KBM-7 (cell line): ENCODE data around the gene S100P.
"Not testable (repeated sequence)": the region's sequence is repeated elsewhere in the genome, so short reads cannot be mapped to it uniquely, and the experiment has no call there.

Experiments
- DNase-seq: peaks from one replicate; pipeline ENCODE4 v3.0.0-alpha.2; 2015
- in situ Hi-C: fragments of 300-500 bp; cut with MboI; formaldehyde crosslinking; loops from 2 replicates; pipeline ENCODE4 v1.14.3; 2020; ENCODE audit warnings: low sequenced_read_pairs, low pct_unique_long_range_greater_than_20kb, mixed read lengths

The S100P gene

GRCh38 chr4:6718932-6719610, 25.4 kb downstream of the S100P start:
- in situ Hi-C loops, result no loop called here
- DNase-seq, result no peak

DNA sequence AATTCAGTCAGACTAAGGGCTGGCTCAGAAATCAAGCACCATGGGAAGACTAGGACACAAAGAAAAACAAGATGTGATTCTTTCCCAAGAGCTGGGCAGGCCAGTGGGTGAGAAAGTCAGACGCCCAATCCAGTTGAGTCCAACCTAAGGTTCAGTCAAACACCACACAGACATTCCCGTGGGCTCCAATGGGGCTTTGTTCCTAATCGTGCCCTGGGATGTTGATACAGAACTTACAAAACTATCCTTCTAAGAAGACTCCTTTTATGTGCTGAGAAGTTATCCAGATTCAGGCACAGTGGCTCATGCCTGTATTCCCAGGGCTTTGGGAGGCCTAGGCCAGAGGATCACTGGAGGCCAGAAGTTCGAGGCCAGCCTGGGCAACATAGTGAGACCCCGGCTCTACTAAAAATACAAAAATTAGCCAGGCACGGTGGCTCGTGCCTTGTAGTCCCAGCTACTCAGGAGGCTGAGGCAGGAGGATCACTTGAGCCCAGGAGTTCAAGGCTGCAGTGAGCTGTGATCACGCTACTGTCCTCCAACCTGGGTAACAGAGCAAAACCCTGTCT, 26.0 kb downstream of the S100P start:
- in situ Hi-C loops, result no loop called here

GRCh38 chr4:6720202-6720699, 26.6 kb downstream of the S100P start:
- in situ Hi-C loops, result no loop called here
- DNase-seq, result peak; percentile 80

More for the DNA sequence above, 26.0 kb downstream of the S100P start:
- DNase-seq, result no peak

DNA sequence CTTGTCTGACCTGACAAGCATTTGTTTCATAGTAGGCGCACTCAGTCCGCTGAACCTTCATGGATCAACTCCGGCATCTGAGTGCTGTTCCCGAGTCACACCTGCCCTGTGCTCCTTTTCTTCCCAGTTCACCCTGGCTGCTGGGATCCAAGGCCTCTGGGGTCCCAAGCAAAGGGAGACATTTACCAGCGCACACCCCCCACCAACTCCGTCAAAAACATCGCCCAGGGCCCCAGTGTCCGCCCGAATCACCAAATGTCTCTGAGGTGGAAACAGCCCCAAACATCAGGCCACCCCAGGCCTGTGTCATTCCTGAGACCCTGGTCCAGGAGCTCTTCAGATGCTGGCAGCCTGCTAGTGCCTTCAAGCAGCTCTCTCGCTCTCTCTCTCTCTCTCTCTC, 27.4 kb downstream of the S100P start:
- in situ Hi-C loops, result no loop called here
- DNase-seq, result no peak

DNA sequence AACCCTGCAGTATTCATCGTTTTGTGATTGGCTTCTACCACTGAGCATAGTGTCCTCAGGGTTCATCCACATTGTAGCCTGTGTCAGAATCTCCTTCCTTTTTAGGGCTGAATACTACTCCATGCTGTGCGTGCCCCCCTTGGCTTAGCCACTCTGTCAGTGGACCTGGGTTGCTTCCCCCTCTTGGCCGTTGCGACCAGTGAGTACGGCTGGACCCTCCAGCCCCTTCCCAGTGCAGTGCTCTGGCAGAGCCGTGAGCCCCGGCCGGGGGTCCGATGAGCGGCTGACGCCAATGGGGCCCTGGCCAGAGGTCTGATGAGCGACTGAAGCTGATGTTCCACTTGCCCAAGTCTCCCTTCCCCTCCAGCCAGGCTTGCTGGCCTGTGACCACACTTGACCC, 29.2 kb downstream of the S100P start:
- in situ Hi-C loops, result no loop called here
- DNase-seq, result no peak

DNA sequence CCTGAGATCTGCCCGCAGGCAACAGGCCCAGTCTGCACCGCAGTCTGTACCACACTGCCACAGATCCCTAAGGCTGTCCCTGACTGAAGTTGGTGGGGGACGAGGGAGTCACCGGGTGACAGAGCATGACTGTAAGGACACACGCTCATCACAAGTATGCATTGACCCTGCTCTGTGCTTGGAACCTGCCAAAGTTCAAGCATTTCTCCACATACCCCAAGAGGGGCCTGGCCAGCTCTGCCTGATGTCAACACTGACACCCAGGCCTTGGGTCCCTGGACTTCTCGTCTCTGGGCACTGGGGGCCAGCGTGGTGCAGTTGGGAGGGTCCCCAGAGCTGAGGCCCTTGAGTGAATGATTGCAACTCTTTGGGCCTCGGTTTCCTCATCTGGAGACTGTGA, 30.2 kb downstream of the S100P start:
- in situ Hi-C loops, result no loop called here
- DNase-seq, result no peak

DNA sequence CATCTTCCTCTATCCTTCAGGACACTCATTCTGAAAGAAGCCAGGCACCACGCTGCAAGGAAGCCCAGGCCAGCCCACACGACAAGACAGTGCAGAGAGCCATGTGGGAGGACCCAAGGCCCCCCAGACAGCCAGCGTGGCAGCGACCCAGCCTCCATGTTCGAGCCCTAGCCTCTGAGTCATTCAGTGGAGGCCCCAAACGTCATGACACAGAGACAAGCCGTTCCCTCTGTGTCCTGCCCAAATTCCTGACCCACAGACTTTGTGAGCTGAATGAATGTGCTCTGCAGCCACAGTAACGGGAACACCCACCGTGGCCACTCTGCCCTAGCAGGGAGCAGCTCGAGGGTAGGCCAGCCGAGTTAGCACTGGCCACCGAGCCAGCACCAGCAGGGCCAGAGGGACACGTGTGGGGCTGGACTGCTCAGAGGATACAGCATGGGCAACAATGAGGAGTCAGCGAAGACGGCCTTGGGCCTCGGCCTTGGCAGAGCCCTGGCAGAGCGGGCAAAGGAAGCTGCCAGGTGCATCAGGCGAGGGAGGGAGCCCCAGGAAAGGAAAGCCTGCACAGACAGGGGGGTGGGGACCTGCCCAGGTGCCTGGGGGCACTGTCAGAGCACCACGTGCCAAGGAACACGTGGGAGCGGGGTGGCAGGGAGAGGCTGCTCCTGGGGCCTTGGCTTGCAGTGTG, 30.9 kb downstream of the S100P start:
- DNase-seq, result no peak
- in situ Hi-C loops, result no loop called here

- in situ Hi-C loops, result not testable (repeated sequence)
Measured at GRCh38 chr4:6725427-6725961, 31.8 kb downstream of the S100P start.

GRCh38 chr4:6727081-6727942, 33.6 kb downstream of the S100P start:
- in situ Hi-C loops, result no loop called here
- no peak for DNase-seq

More at GRCh38 chr4:6725427-6725961, 31.8 kb downstream of the S100P start:
- not testable (repeated sequence) for DNase-seq

GRCh38 chr4:6727943-6728250, 34.2 kb downstream of the S100P start:
- no peak for DNase-seq
- in situ Hi-C loops, result no loop called here

GRCh38 chr4:6728320-6729029, 34.8 kb downstream of the S100P start:
- in situ Hi-C loops, result no loop called here
- DNase-seq, result no peak

DNA sequence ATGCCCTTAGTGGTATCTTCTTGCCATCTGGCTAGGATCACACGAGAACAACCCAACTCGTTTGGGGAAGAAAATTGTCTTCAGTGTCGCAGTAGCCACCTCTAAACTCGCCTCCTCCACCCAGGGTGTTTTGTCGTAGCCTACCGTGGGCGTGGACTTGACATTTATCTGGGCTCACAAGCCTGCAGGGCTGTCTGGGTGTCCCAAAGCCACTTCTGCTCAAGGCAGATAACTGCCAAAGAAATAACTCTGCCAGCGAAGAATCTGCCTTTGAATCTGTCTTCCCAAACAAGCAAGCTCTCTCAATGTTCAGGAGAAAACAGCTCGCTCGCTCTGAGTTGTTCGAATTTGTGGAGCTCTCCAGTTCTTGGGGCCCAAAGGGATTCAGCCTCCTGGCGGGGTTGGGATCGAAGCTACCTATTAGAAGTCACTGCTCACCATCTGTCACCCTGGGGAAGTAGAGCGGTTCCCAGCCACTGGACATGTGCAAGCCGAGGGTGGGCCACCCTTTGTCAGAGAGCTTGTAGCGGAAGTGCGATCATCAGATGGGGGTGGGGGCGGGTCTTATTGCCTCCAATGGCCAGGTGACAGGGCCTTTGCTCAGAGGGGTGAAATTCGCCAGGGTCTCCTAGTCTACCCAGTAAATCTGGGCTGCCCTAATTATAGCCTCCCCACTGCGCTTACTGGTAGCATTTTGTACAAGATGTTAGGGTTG, 37.1 kb downstream of the S100P start:
- peak; percentile 33 for DNase-seq
- in situ Hi-C loops, result no loop called here

- no peak for DNase-seq
- in situ Hi-C loops, result no loop called here
Measured at GRCh38 chr4:6731318-6731675, 37.6 kb downstream of the S100P start.

DNA sequence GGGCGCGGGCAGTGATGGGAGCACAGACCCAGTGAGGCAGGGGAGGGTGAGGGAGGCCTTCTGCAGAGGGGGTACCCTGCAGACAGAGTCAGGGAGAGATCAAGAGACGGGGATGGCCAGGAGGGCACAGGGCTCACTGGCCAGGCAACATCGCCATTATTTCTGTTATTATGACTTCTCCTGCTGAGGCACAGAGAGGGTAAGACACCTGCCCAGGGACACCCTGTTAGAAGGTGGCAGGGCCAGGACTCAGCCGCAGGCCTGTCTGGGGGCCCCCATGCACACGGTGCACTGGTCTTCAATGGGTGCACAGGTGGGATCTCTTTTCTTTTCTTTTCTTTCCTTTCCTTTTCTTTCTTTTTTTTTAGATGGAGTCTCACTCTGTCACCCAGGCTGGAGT, 38.1 kb downstream of the S100P start:
- in situ Hi-C loops, result no loop called here

GRCh38 chr4:6732441-6733357, 39.0 kb downstream of the S100P start:
- DNase-seq, result no peak
- in situ Hi-C loops, result no loop called here

More for the DNA sequence above, 38.1 kb downstream of the S100P start:
- DNase-seq, result no peak

DNA sequence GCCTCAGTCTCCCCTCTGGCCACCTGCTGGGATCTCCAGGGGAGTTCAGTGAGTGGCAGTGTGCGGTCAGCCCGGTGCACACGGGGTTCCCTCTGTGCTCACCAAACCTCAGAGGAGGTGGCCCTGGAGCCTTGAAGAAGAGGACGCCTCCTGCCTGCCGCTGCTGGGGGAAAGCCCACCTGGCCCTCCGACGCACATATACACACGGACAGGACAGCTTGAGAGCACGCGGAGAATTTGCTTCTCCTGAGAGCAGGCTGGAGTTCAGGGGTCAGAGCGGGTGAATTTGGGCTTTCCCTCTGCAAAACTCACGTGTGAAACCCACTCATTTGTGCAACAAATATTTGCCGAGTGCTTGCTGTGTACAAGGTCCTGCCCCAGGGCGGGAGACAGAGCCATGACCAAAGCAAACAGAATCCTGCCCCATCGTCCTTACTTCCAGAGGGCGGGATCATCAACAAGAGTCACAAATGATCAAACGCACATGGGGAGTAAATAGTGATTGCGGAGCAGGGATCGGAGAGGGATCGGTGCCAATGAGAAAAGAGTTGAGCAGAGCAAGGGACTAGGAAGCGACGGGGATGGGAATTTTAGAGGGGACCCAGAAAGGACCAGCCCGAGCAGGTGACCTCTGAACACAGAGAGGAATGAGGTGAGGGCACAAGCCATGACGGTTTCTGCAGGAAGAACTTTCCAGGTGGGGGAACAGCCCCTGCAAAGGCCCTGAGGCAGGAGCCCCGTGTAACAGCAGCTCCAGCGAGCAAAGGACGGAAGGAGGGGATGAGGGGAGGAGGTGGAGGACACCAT, 39.9 kb downstream of the S100P start:
- in situ Hi-C loops, result no loop called here
- no peak for DNase-seq
